HG02870 (cell line): ENCODE measurements around the gene DNAJC4.
A peak's percentile ranks its signal among the peaks of the same experiment; 100 is the strongest.

Experiments used
- ATAC-seq: cut with Tn5 transposase; IDR thresholded peaks from one replicate; pipeline ENCODE4 v1.9.1; 2021; ENCODE audit warnings: mild to moderate bottlenecking, moderate library complexity; ENCODE audit not compliant: unreplicated experiment

The DNAJC4 gene

GRCh38 chr11:64269540-64270220 lies 39.3 kb downstream of the DNAJC4 start:
- peak; percentile 65 for ATAC-seq

- ATAC-seq, result no peak
Observed at GRCh38 chr11:64275031-64275800, 44.9 kb downstream of the DNAJC4 start.

GRCh38 chr11:64275841-64276240 lies 45.5 kb downstream of the DNAJC4 start:
- ATAC-seq, result no peak

- no peak for ATAC-seq
Observed at GRCh38 chr11:64276653-64277431, 46.5 kb downstream of the DNAJC4 start.

GRCh38 chr11:64278576-64279190 lies 48.3 kb downstream of the DNAJC4 start:
- ATAC-seq, result no peak

GRCh38 chr11:64281957-64282770 lies 51.8 kb downstream of the DNAJC4 start:
- ATAC-seq, result no peak

GRCh38 chr11:64283092-64283491 lies 52.7 kb downstream of the DNAJC4 start:
- ATAC-seq, result no peak
